ENCODE data around the gene PPP3CA. TPM values are rescaled to one million over a fixed set of nuclear protein-coding genes. Genes with fewer than 3 reads are reported as not detected.
A peak's percentile ranks its signal among the peaks of the same experiment; 100 is the strongest.
"Not testable (repeated sequence)": the region's sequence is repeated elsewhere in the genome, so short reads cannot be mapped to it uniquely, and the experiment has no call there.

Gene PPP3CA
- total RNA-seq, 1 experiment from 2014 or later = 48.2 TPM

DNA sequence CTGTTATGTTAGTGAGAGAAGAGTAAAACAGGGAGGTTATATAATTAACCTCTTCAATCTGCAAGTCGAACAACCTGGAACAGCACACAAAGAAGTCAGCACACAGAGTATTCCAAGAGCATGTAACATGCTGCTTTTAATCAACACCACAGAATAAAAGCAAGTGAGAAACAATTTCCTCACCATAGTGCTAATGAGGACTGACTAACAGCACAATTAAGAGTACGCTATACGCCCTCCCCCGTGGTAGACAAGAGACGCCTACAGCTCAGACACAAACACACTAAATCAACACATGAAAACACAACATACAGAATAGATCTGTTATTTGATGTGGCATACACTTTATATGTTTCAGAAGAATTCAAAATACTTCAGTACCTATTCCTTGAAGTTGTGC, 103.0 kb downstream of the PPP3CA start:
- no peak overlapping the region for H3K27ac ChIP-seq
- DNase-seq (ENCODE audit: low read depth in 1 of 2, low spot score in 2 of 2) = no peak

DNA sequence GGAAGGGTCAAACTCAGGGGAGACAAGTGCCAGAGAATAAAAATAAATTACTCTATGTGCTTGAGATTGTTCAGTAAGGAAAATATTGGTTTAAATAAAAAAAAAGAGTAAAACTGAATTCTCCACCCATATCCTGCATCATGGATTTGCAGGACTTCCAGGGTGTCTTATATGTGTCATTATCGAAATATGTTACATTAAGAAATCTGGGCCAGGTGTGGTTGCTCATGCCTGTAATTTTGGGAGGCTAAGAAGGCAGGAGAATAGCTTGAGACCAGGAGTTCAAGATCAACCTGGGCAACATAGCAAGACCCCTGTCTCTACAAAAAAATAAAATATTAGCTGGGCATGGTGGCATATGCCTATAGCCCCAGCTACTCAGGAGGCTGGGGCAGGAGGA, 104.9 kb downstream of the PPP3CA start:
- Histone ChIP-seq H3K4me1 (replicated peaks) (peaks cover 13% of the 10 kb centered on the region), H3K36me3 (no peaks in the 10 kb centered on the region), H3K27me3 (replicated peaks) (no peaks in the 10 kb centered on the region), H3K9me3 (replicated peaks) (no peaks in the 10 kb centered on the region), H3K27ac (no peak overlapping the region), H3K4me3 (no peak overlapping the region)
- DNase-seq (ENCODE audit: low read depth in 1 of 2, low spot score in 2 of 2) = no peak

More for the DNA sequence above, 103.0 kb downstream of the PPP3CA start:
- peaks cover 3% of the 10 kb centered on the region for H3K4me1 ChIP-seq (replicated peaks)
- H3K36me3 ChIP-seq = no peaks in the 10 kb centered on the region
- H3K9me3 ChIP-seq (replicated peaks) = no peaks in the 10 kb centered on the region
- no peak overlapping the region for H3K4me3 ChIP-seq
- no peaks in the 10 kb centered on the region for H3K27me3 ChIP-seq (replicated peaks)

DNA sequence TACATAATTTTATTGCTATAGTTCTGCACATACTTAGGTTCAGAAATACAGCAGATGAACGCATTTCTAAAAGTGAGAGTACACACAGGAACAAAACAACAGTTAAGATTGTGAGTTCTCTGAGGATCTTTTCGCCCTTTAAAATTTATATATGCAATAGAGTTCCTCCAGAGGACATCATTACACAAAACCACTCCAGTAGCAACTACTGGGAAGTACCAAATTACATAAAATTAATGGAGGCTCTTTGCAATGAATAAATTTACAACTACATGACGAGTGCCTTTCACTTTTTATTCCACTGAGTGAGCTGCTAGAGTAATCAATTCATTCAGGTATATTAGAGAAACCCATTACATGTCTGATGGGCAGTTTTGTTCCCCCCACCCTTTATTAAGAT, 107.2 kb downstream of the PPP3CA start:
- Histone ChIP-seq H3K36me3 (no peaks in the 10 kb centered on the region), H3K4me3 (no peak overlapping the region), H3K4me1 (replicated peaks) (peaks cover 13% of the 10 kb centered on the region), H3K27me3 (replicated peaks) (no peaks in the 10 kb centered on the region), H3K27ac (no peak overlapping the region), H3K9me3 (replicated peaks) (no peaks in the 10 kb centered on the region)
- no peak for DNase-seq (ENCODE audit: low read depth in 1 of 2, low spot score in 2 of 2)

DNA sequence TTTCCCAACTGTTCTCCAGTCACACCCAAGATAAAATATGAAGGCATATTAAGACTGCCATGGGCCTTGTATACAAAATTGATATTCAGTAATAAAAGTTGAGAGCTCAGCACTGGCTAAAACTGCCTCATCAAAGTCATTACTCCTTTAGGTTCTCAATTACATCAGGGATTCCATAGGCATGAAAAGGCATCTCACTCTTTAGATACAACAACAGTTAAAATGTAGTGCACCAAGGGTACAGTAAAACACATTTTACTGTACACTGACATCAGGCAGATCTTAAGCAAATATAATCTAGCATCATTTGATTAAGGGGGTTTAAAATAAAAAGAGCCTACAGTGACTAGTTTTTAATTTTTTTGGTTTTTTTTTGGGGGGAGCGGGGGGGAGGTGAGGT, 107.7 kb downstream of the PPP3CA start:
- H3K9me3 ChIP-seq (replicated peaks) = no peaks in the 10 kb centered on the region
- DNase-seq (ENCODE audit: low read depth in 1 of 2, low spot score in 2 of 2) = no peak
- H3K36me3 ChIP-seq = no peaks in the 10 kb centered on the region
- H3K4me1 ChIP-seq (replicated peaks) = peaks cover 13% of the 10 kb centered on the region
- H3K27me3 ChIP-seq (replicated peaks) = no peaks in the 10 kb centered on the region
- H3K27ac ChIP-seq = no peak overlapping the region
- H3K4me3 ChIP-seq = no peak overlapping the region

GRCh38 chr4:101238706-101239105, 108.6 kb downstream of the PPP3CA start:
- no peak overlapping the region for H3K4me3 ChIP-seq
- H3K27me3 ChIP-seq (replicated peaks) = no peaks in the 10 kb centered on the region
- H3K36me3 ChIP-seq = no peaks in the 10 kb centered on the region
- DNase-seq (ENCODE audit: low read depth in 1 of 2, low spot score in 2 of 2) = peak in 1 of 2 experiments; percentile 23
- H3K9me3 ChIP-seq (replicated peaks) = no peaks in the 10 kb centered on the region
- H3K27ac ChIP-seq = peak overlapping the region; percentile 20
- H3K4me1 ChIP-seq (replicated peaks) = peaks cover 13% of the 10 kb centered on the region

DNA sequence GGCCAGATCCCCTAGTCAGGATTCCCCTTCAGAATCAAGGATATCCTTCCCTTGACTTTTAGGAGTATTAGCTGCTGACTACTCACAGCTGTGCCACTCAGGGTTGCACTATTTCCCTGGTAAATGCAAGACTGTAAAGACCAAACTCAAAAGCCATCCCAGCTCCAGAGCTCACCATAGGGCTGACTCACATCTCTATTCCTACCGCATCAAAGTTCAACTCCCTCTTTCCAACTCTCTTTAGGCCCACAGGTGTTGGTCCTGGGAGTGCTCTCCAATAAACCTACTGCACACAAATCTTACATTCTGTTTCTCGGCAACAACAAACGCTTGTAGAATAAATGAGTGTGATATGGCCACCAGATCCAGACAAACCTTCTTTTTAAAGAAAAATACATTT, 109.6 kb downstream of the PPP3CA start:
- H3K36me3 ChIP-seq = no peaks in the 10 kb centered on the region
- no peak for DNase-seq (ENCODE audit: low read depth in 1 of 2, low spot score in 2 of 2)

DNA sequence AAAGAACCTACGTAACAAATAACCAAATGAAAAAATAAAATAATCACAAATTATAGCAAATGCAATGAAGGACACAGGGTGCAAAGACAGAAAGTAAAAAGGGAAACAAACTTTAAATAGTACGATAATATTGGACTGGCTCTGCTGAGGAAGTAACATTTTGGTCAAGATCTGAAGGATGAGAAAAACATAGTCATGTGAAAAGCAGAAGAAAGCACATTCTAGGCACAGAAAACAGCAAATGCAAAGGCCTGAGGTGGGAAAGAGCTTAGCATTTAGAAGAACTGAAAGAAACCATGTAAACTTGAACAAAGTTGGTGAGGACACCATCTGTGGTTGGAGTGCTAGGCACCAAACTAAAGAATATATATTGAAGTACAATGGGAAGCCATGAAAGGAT, 111.2 kb downstream of the PPP3CA start:
- H3K27me3 ChIP-seq (replicated peaks) = no peaks in the 10 kb centered on the region
- no peaks in the 10 kb centered on the region for H3K36me3 ChIP-seq
- no peak overlapping the region for H3K4me3 ChIP-seq
- peaks cover 23% of the 10 kb centered on the region for H3K4me1 ChIP-seq (replicated peaks)
- H3K27ac ChIP-seq = no peak overlapping the region
- DNase-seq (ENCODE audit: low read depth in 1 of 2, low spot score in 2 of 2) = no peak
- H3K9me3 ChIP-seq (replicated peaks) = no peaks in the 10 kb centered on the region

More for the DNA sequence above, 109.6 kb downstream of the PPP3CA start:
- peaks cover 13% of the 10 kb centered on the region for H3K4me1 ChIP-seq (replicated peaks)
- H3K9me3 ChIP-seq (replicated peaks) = no peaks in the 10 kb centered on the region
- H3K4me3 ChIP-seq = no peak overlapping the region
- H3K27ac ChIP-seq = no peak overlapping the region
- no peaks in the 10 kb centered on the region for H3K27me3 ChIP-seq (replicated peaks)

DNA sequence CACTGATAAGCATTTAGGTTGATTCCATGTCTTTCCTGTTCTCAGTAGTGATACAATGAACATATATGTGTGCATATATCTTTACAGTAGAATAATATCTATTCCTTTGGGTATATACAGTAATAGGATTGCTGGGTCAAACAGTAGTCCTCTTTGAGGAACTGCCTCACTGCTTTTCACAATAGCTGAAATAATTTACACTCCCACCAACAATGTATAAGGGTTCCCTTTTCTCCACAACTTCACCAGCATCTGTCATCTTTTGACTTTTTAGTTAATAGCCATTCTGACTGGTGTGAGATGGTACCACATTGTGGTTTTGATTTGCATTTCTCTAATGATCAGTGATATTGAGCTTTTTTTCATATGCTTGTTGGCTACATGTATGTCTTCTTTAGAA, 113.2 kb downstream of the PPP3CA start:
- DNase-seq (ENCODE audit: low read depth in 1 of 2, low spot score in 2 of 2); H3K27ac ChIP-seq; H3K36me3 ChIP-seq: not testable (repeated sequence)

DNA sequence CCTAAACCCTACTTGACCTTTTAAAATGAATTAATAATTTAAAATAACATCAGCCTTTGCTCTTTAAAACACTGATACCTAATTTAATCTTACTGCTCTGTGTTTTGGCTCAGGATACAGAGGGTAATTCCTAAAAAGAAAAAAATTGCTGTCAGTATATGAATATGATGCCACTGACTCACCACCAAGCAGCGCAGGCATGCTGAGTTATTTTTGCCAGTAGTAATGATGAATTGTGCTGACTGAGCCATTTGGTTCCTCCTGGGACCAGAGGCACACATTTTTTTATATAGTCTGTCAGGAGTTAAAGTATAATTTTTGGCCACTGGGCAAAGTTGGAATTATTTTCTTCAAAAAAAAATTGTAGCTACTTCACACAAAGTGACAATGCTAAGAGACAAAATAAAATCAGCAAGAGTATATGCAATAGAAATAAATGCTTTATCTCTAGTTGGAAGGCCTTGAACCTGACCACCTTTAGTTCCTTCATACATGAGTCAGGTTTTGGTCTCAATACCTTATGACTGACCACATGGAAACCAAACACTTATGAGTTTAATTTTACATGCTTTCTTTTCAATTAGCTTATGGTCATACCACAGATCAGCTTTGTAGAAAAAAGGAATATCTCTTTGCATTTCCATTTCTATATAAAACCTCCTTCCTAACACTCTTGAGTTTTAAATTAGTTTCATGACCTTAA, 115.1 kb downstream of the PPP3CA start:
- DNase-seq (ENCODE audit: low read depth in 1 of 2, low spot score in 2 of 2) = peak; percentile 31 to 45
- H3K4me1 ChIP-seq (replicated peaks) = peaks cover 27% of the 10 kb centered on the region
- no peak overlapping the region for H3K4me3 ChIP-seq
- H3K9me3 ChIP-seq (replicated peaks) = no peaks in the 10 kb centered on the region
- H3K27ac ChIP-seq = no peak overlapping the region
- no peaks in the 10 kb centered on the region for H3K36me3 ChIP-seq
- H3K27me3 ChIP-seq (replicated peaks) = no peaks in the 10 kb centered on the region

More for the DNA sequence above, 113.2 kb downstream of the PPP3CA start:
- H3K4me3 ChIP-seq; H3K27me3 ChIP-seq (replicated peaks); H3K9me3 ChIP-seq (replicated peaks): not testable (repeated sequence)
- peaks cover 30% of the 10 kb centered on the region for H3K4me1 ChIP-seq (replicated peaks)

DNA sequence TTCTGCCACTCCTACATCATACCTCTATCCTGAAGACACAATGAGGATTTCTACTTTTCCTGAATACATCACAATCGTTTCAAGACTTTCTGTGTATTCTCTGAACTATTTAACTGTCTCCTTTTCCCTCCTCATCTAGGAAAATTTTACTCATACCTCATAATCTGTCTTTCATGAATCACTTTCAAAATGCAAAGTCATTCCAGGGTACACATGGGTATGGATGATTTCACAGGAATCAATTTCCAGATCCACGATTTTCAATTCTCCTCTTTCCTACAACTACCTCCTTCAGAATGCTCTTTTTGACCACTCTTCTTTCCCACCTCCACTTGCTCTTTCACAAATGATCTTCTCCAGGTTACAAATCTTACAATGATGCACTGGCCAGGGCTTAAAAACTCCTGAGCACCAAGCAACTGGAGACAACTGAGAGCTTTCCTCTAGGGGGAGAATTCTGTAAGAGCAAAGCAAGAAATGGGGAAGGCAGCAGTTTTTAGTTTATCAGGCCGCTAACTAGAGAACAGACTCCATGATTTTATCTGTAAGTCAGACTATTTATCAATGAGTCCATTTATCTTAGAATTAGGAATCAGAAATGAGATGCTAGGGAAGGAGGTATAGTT, 116.4 kb downstream of the PPP3CA start:
- H3K36me3 ChIP-seq = no peaks in the 10 kb centered on the region
- H3K4me3 ChIP-seq = no peak overlapping the region
- no peaks in the 10 kb centered on the region for H3K27me3 ChIP-seq (replicated peaks)
- H3K9me3 ChIP-seq (replicated peaks) = no peaks in the 10 kb centered on the region
- DNase-seq (ENCODE audit: low read depth in 1 of 2, low spot score in 2 of 2) = no peak
- H3K27ac ChIP-seq = no peak overlapping the region
- peaks cover 27% of the 10 kb centered on the region for H3K4me1 ChIP-seq (replicated peaks)

- peak in 1 of 2 experiments; percentile 42 for DNase-seq (ENCODE audit: low read depth in 1 of 2, low spot score in 2 of 2)
- no peak overlapping the region for H3K27ac ChIP-seq
- no peaks in the 10 kb centered on the region for H3K27me3 ChIP-seq (replicated peaks)
- peaks cover 27% of the 10 kb centered on the region for H3K4me1 ChIP-seq (replicated peaks)
- no peaks in the 10 kb centered on the region for H3K36me3 ChIP-seq
- no peak overlapping the region for H3K4me3 ChIP-seq
- H3K9me3 ChIP-seq (replicated peaks) = no peaks in the 10 kb centered on the region
These were observed 118.2 kb downstream of the PPP3CA start for GRCh38 chr4:101229116-101229515.

- no peak overlapping the region for H3K4me3 ChIP-seq
- no peaks in the 10 kb centered on the region for H3K36me3 ChIP-seq
- no peaks in the 10 kb centered on the region for H3K9me3 ChIP-seq (replicated peaks)
- peaks cover 27% of the 10 kb centered on the region for H3K4me1 ChIP-seq (replicated peaks)
- H3K27ac ChIP-seq = no peak overlapping the region
- H3K27me3 ChIP-seq (replicated peaks) = no peaks in the 10 kb centered on the region
- no peak for DNase-seq (ENCODE audit: low read depth in 1 of 2, low spot score in 2 of 2)
These were observed 119.6 kb downstream of the PPP3CA start for GRCh38 chr4:101227715-101228114.

GRCh38 chr4:101224358-101225218, 122.7 kb downstream of the PPP3CA start:
- H3K4me3 ChIP-seq = no peak overlapping the region
- H3K27me3 ChIP-seq (replicated peaks) = no peaks in the 10 kb centered on the region
- peaks cover 31% of the 10 kb centered on the region for H3K4me1 ChIP-seq (replicated peaks)
- H3K27ac ChIP-seq = no peak overlapping the region
- no peaks in the 10 kb centered on the region for H3K9me3 ChIP-seq (replicated peaks)
- no peaks in the 10 kb centered on the region for H3K36me3 ChIP-seq
- no peak for DNase-seq (ENCODE audit: low read depth in 1 of 2, low spot score in 2 of 2)

Data from SJSA1 (cell line).